Iris pigment epithelial cell (primary cell): Measurements from ENCODE around the gene USP2.
A peak's percentile ranks its signal among the peaks of the same experiment; 100 is the strongest.

ENCODE experiments used
- DNase-seq: peaks from one replicate; pipeline ENCODE4 v3.0.0-alpha.2; 2011; ENCODE audit warnings: low read depth

The USP2 gene

DNA sequence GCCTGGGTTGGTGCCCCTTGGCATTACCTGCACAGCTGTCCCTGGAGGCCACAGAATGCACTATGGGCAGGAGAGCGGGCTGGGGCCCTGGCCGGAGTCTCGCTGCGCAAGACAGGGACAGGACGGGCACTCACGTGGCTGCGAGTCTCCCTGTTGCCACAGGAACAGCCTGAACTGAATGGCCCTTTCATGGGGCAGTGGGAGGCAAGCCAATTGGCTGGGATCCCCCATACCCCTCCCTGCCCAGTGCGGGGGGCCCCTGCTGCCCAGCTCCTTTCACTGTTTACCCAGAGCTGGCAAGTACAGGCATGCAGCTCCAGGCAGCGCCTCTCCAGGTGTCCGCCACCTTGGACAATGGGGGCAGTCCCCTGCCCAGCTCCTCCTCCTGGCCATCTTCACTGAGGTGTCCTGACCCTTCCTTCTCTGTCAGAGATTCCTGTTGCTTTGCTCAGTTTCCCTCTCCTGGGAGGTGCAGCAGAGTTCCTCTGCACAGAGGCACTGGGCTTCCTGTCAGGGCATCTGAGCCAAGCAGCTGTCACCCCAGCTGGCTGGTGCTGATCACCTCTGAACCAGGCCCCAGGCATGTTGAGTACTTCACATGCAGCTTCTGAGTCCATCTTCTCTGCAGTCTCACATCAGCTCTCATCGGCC lies 5.2 kb downstream of the USP2 start:
- DNase-seq: no peak

DNA sequence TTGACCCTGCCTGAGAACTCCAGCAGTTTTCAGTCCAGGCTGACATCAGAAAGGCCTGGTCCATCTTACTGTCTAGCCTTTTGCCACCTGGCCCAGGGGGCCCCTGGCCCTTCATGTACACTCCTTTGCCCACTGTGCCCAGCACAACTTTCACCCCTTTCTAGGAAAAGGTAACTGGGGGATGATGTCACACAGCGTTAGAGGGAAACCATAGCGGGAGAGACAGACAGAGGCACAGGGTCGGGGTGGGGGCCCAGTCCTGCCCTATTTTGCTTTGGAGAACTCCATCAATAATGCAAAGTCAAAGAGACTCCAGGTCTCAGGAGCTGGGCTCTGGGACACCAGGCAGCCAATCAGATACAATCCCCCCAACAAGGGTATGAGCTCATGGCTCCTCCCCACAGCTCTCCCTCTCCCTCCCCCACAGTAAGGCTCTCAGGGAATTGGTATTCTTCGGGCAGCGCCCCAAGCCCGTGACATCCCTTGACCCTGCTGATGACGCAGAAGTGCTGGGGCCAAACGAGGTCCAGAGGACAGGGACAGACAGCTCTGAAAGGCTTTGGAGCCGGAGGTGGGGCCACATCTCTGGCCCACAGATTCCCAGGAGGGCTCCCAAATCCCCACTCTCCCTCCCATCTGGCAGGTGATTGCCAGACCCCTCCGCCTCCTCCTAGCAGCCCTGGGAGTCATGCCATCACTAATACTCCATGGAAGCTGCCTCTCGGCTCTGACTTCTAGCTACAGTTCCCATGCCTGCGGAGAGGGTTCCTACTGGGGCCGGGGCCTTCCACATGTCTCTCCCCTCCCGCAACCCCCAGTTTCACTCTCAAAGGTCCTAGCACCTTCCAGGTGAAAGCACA lies 5.9 kb downstream of the USP2 start:
- DNase-seq: peak; percentile 66

DNA sequence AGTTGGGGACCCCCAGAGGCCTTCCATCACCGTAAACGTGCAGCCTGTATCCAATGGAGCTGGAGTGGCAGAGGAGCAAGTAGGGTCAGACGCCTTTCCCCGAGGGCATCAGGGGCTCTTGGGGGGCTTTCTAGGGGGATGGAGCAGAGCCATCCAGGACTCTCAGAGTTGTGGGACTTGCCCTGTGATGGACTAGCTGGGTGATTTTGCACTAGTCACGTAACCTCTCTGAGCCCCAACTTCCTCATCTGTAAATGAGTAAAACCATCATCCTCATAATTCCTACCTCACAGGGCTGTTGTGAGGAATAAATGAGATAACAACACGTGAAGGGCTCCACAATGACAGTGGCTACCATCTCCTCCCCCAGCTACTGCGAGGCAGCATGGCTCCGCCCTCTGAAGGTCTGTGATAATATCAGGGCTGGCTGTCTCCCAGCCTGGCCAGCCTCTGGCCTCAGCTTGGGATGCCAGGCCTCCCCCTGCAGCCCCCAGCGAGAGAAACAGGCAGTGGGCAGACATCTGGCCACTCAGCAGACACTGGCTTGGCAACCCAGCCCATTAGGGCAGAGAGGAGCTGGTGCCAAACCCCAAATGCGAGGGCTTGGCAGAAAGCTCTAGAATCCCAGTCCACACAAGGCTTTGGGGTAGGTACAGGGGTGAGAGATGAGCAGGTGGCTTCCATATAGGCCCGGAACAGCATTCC lies 6.7 kb downstream of the USP2 start:
- DNase-seq: no peak

DNA sequence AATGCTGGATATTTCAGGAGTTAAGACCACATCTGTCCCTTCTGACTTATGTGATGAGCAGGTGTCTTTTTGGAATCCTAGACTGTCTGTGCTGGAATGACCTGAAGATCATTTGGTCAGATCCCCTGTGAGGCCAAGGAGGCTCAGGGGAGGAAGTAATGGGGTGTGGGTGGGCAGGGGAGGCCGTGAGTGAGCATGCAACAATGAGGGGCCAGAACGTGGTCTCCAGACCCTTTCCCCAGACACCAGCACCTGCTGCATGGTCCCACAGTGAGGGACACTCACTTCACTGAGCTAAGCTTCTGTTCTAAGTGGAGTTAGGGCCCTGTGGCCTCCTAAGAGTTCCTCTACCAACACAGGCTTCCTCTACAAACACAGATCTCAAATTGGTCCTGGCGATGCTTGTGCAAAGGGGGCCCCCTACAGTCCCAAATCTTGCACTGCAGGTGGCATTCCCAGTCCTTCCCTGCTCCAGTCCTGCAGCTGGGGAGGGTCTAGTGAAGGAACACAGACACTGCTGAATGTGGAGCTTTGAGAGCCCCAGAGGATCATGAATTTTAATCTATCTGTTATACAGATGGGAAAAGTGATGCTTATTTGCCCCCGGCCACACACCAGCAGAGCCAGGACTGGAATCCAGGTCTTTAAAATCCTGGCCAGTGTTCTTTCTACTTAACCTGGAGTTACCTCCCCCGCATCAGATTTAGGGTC lies 7.4 kb downstream of the USP2 start:
- DNase-seq: peak; percentile 65

DNA sequence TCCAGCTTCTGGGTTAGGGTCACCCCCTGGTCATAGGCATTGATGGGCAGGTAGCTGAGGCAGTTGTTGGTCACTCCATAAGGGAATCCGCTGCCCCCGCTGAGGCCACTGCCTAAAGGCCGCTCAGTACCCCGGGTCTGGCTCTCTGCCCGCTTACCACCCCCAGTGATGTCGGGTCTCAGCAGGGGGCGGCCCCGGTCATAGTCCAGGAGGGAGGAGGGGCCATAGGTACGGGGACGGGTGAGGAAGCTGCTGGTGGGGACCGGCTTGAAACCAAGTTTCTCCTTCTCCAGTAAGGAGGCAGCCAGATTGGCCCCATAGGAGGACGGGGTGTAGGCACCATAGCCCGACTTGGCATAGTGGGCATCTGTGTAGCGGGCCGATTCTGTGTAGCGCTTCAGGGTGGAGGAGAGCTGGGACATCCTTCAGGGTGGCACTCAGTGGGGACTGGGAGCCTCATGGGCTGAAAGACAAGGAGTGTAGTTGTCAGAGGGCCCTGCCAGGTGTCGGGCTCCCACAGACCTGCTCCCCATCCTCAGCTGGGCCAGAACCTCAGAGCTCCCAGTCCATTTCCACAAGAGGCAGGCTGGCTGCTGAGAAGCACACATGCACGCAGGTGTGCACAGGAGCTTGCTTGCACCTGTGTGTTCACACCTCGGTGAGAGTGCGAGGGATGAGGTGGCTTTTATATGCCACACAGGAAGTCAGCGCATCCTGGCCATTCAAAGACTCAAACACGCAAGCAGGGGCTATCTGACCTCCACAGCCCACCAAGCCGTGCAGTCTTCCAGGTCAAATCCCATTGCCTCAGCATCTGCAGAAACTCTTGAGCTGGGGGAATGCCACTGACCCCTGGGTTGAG lies 8.2 kb downstream of the USP2 start:
- no peak for DNase-seq

DNA sequence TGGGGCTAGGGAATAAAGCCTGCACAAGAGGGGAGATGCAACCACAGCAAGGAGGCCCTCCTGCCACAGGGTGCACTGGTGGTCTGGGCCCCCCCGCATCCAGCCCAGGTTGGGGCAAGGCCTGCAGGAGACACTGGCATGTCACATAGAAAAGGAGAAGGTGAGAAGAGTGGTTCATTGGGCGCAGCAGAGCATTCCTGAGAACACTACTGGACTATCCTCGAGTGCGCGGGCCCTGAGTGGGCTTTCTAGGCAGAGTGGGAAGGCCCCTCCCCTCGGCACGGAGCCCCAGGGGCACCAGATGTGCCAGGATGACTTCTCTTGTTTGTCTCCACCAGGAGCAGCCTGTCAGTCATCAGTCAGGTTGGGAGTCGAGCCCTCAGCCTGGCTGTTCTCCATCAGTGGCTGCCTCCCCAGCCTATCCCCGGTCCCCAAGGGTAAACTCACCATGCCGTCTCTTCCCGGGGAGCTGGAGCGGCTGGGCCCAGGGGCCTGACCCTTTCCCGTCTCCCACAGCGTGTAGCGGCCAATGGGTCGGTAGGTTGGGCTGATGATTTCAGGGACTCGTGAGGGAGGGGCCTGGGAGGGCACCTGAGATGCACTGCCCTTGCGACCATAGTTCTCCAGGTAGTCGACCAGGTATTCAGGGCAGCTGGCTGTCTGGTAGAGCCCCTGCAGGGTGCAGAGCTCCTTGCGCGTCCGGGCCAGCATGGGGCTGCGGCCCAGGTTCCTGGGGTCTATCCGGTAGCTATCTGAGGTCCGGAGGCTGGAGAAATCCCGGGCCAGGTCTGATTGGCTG lies 9.0 kb downstream of the USP2 start:
- DNase-seq: no peak

DNA sequence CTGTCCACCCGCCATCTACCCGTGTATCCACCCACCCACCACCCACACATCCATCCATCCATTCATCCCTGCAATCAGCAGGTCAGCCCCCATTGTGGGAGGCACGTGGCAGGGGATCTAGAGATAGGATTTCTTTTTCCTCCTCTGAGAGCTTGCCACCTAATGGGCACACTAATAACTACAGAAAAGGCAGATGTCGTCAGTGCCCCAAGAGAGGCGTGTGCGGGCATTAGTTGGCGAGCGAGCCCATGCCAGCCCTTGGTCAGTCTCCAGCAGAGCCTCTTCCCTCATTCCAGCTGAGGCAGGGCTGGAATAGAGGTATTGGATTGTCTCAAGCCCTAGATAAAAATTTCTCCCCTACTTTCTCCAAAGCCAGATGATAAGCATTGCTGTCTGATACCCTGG lies 9.7 kb downstream of the USP2 start:
- no peak for DNase-seq

DNA sequence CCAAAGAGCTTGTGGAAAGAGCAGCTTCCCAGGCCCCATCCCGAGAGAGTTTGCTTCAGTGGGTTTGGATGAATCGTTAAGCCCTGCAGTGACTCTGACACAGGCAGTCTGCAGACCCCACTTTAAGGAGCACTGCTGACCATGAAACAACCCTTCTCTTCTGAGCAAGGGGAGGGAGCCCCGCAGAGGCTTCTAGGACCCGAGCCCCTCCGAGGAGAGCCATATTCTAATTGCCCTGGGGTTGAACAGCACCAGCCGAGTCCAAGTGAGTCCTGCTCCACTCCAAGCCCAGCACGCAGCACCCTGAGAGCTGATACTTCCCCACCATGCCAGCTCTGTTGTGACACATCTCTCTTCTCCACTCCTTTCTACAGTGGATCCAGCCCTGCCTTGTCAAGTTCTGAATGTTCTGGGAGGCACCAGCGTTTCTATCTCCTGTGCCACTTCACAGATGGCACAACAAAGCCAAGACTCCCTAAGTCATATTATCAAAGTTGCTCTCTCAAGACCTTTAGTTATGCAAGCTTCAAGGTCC lies 10.4 kb downstream of the USP2 start:
- no peak for DNase-seq

DNA sequence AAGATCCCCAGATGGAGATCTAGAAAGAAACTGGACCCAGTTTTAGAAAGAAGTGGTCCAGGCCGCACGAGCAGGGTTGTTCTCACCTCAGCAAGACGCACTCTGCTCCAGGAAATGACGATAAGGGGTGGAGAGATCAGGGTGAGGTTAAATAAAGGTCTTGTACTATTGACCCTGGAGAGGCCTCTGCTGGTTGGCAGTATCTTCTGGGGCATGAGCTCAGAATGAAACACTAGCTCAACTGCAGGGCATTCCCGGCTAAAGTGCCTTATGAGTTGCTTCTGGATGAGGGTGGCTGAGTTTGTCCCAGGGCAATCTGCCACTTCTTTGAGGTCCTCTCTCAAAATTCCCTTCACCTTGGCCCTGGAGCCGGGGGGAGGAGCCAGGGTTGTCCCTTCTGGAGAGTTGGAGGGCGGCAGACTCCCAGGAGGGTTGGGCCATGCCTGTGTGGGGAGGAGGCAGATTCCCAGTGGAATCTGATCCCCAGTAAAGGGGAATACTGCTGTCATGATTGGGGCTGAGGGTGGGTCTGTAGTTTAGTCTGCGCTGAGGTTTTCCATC lies 10.9 kb downstream of the USP2 start:
- no peak for DNase-seq

DNA sequence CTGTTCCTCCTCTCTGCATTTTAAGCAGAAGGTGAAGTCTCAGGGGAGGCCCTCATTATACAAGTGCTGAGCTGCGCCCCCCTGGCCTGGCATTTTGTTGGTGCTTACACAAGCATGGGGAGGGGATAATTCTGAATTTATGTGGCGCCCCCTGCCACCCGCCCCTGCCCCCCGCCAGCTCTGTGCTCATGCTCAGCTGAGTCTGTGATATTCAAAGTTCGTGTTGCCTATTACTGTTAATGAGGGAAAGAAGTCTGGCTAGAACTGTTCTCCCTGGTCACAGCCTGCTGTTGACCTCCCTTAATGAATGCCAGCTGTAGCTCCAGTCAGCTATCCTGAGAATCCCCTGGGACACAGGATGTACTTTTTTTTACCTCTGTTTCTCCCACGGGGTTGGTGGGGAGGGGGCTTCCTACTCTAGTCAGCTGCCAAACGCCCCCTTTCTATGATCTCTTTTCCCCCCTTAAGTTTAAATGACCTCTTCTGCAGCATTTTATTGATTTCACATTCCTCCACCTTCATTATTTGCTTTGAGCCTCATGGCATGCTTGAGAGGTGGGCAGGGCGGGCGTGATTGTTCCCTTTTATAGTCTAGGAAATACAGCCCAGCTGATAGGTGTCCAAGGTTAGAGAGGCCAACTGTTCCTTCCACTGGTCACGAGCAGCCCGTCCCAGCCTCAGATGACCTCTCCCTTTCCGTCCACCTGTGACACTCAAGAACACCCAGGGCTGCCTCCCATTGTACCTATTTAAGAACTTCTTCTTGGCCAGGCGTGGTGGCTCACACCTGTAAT lies 12.2 kb downstream of the USP2 start:
- DNase-seq: no peak

DNA sequence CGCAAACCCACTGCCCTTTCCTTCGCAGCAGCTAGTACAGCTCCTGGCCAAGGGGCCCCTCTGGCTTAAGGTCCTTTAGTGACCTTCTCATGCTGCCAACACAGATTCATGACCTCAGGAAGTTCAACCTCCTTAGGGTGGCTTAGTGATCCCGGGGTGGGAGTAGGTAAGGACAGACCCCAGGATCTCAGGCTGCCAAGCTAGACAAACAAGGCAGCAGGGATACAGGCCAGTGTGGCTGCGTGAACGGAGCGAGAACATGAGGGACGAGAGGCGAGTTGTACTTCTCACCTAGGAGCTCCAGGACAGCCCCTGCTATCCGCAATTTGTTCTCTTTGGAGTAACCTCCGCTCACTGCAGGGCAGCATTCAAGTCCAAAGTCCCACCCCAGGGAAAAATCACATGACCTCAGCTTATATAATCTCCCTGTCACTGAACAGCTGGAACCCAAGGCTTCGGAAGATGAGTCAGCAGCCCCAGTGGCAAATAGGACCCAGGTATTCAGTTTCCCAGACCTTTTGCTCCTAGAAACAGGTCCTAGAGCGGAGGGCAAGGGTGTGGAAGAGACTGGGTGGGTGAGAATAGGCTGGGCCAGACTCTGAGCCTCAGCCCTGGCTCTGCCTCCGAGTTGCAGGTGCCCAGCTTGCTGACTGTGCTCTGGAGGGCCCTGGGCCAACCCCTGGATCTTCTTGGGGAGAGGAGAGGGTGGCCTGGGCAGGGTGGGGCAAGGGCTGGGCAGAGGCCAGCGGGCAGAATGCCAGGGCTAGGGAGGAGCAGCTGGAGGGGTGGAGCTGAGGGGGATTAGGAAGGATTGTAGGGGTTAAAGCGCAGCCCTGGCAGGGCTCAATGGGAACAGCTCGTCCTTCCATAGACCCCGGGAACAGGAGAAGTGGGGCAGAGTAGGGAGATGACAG lies 13.1 kb downstream of the USP2 start:
- DNase-seq: no peak

DNA sequence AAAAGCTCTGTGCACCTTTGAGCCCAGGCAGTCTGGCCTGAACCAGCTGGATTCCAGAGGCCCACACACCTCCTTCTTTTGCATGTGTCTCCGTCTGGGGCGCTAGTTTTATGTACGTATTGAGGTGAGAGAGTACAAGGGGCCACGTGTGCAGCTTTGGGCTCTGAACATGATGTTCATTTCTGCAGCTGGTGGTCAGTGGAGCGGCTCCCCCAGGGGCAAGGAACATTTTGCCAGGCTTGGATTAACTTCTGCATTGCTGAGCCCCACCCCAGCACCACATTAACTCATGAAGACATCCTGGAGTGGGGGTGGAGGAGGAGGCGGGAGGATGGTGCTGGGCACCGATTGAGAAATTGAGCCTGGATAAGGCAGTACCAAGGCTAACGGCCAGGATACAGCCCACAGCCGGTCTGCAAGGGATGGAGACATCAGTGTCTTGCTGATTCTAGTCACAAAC lies 13.8 kb downstream of the USP2 start:
- peak; percentile 35 for DNase-seq

DNA sequence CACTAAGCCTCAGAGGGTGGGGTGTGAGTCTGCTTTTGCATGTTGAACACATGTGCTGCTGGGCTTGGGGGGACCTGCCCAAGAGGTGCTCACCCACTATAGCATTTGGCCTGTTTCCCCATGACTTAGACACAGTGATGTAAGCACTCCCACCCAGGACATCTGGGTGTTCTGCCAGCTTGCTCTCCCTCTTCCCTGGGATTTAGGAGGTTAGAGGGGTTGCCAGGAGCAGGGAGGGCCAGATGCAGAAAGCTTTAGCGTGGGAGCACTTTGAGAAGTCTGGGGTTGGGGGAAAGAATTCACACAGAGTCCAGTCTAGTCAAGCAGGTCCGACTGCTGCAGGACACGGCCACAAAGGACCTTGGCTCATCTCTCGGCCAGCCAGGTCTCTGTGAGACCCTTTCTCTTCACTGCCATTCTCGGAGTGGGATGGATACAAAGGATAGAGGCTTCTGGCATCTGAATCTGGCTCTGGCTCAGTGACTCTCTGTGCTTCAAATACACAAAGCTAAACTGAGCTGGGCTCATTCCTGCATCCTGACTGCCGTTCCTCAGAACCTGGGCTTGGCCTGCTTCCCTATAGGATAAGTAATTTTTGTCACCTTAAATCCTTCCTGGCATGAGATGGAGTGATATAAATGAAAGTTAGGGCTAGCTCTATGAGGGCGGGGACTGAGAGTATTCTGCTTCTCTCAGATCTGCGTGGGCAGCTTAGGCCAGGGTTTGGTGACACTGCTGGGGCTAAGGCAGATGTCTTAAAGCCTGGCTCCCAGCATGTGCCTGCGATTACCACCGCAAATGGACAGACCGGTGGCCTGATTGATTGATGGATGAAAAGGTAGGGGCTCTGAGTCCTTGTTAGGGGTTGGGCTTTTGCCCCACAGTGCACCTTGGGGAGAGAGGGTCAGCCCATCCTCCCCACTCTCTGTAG lies 14.5 kb downstream of the USP2 start:
- no peak for DNase-seq

DNA sequence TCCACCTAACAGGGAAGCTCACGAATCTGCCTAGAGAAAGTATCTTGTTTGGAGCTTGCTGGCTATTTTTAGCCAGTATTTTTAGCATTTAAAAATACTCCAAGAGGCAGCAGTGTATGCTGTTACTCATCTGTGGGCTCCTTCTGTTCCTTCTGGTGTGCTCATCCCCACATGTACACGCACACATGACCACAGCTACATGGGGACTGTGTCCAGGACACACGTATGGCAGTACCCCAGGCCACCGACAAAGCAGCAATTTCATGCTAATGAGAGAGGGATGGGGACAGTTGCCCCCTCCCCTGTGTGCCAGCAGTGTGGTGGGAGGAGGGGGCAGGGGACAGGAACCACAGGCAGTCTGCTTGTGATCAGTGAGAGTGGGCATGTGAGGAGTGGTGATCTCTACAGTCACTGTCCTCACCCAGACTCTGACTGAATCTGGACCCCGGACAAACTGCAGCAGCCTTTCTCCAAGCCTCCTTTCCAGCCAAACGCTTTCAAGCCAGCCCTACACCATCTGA lies 16.4 kb downstream of the USP2 start:
- no peak for DNase-seq

DNA sequence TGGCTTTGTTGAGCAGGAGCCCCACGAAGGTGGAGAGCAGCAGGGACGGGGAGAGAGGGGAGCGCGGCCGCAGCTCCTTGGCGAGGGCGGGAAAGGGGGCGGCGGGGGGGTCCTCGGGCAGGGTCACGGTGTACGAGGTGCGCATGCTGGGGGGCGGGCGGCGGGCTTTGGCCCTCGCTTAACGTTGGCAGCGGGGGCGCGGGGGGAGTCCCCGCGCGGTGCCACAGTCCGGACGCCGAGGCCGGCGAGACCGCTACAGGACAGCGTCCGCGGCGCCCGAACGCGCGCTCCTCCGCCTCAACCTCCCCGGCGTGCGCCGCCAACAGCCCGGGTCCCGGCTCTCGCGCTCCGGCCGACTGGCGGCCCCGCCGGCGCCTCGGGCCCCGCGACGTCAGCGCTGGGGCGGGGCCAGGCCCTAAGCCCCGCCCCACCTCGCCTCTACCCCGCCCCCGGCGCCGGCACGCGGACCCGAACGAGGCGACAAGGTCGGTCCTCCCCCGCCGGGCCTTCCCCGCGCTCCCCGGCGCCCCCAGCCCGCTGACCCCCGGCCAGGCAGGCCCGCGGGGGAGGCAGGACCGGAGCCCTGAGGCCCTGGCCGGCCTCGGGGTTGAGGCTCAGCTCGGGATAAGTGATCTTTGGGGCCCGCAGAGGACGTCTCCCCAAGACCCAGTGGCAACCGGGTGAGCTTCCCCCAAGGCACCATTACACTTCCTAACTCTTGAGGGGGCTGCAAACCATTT lies 17.5 kb downstream of the USP2 start:
- DNase-seq: no peak
